ENCODE data around the gene EPB41L3. TPM values are rescaled to one million over a fixed set of nuclear protein-coding genes. Genes with fewer than 3 reads are reported as not detected.

Gene EPB41L3
- polyA plus RNA-seq, 1 donor (not counting 4 experiments of a cell fraction or from before 2014, with no cell fraction given): 0.39 TPM

- dilution Hi-C loops (cut with MboI; ENCODE audit: extremely low pct_ligation_motif_present, low sequenced_read_pairs): no loop called here
- no peak for TF ChIP-seq EZH2 (IDR thresholded peaks at IDR 0.05; ENCODE audit: low read length)
- TF ChIP-seq CTCF (optimal IDR thresholded peaks at IDR 0.05 in 1 of 3, IDR thresholded peaks at IDR 0.05 in 1 of 3, conservative IDR thresholded peaks at IDR 0.05 in 1 of 3; ENCODE audit: extremely low read depth in 1 of 3, insufficient read depth in 2 of 3, low read length in 3 of 3): no peak
- Histone ChIP-seq H3K4me3 (ENCODE audit: control insufficient read depth in 2 of 3, extremely low read depth in 1 of 3, insufficient read depth in 2 of 3, low read depth in 1 of 3, low read length in 3 of 3) (no peak overlapping the region), H3K36me3 (ENCODE audit: control insufficient read depth in 2 of 2, extremely low read depth in 1 of 2, insufficient read depth in 2 of 2, low read length in 2 of 2) (no peaks in the 10 kb centered on the region), H3K79me2 (ENCODE audit: control insufficient read depth, insufficient read depth, low read length) (no peaks in the 10 kb centered on the region), H3K9me1 (ENCODE audit: control insufficient read depth, extremely low read depth, insufficient read depth, low read length) (no peaks in the 10 kb centered on the region), H4K20me1 (ENCODE audit: control insufficient read depth, extremely low read depth, insufficient read depth, low read length) (no peaks in the 10 kb centered on the region), H3K9ac (ENCODE audit: control insufficient read depth, extremely low read depth, insufficient read depth, low read length) (no peak overlapping the region), H3K27ac (ENCODE audit: control insufficient read depth, insufficient read depth, low read length) (no peak overlapping the region), H3K4me2 (ENCODE audit: control insufficient read depth, extremely low read depth, insufficient read depth, low read depth, low read length) (no peak overlapping the region), H2AFZ (ENCODE audit: control insufficient read depth, low read length) (no peak overlapping the region), H3K9me3 (ENCODE audit: control insufficient read depth, low read depth, low read length) (no peaks in the 10 kb centered on the region), H3K27me3 (ENCODE audit: control insufficient read depth, extremely low read depth, insufficient read depth, low read length) (no peaks in the 10 kb centered on the region), H3K4me1 (ENCODE audit: control insufficient read depth, extremely low read depth, insufficient read depth, low read length) (no peaks in the 10 kb centered on the region)
- no peak for DNase-seq (ENCODE audit: low read depth, low spot score)
- FAIRE-seq: no peak
These were observed 19.1 kb downstream of the EPB41L3 start for GRCh38 chr18:5524660-5525059.

GRCh38 chr18:5521000-5521399 lies 22.8 kb downstream of the EPB41L3 start:
- Histone ChIP-seq H3K36me3 (ENCODE audit: control insufficient read depth in 2 of 2, extremely low read depth in 1 of 2, insufficient read depth in 2 of 2, low read length in 2 of 2) (no peaks in the 10 kb centered on the region), H3K27me3 (ENCODE audit: control insufficient read depth, extremely low read depth, insufficient read depth, low read length) (no peaks in the 10 kb centered on the region), H3K27ac (ENCODE audit: control insufficient read depth, insufficient read depth, low read length) (no peak overlapping the region), H3K4me3 (ENCODE audit: control insufficient read depth in 2 of 3, extremely low read depth in 1 of 3, insufficient read depth in 2 of 3, low read depth in 1 of 3, low read length in 3 of 3) (no peak overlapping the region), H3K9me3 (ENCODE audit: control insufficient read depth, low read depth, low read length) (no peaks in the 10 kb centered on the region), H4K20me1 (ENCODE audit: control insufficient read depth, extremely low read depth, insufficient read depth, low read length) (no peaks in the 10 kb centered on the region), H3K9ac (ENCODE audit: control insufficient read depth, extremely low read depth, insufficient read depth, low read length) (no peak overlapping the region), H2AFZ (ENCODE audit: control insufficient read depth, low read length) (no peak overlapping the region), H3K9me1 (ENCODE audit: control insufficient read depth, extremely low read depth, insufficient read depth, low read length) (no peaks in the 10 kb centered on the region), H3K4me1 (ENCODE audit: control insufficient read depth, extremely low read depth, insufficient read depth, low read length) (no peaks in the 10 kb centered on the region), H3K79me2 (ENCODE audit: control insufficient read depth, insufficient read depth, low read length) (no peaks in the 10 kb centered on the region), H3K4me2 (ENCODE audit: control insufficient read depth, extremely low read depth, insufficient read depth, low read depth, low read length) (no peak overlapping the region)
- no peak for TF ChIP-seq CTCF (optimal IDR thresholded peaks at IDR 0.05 in 1 of 3, IDR thresholded peaks at IDR 0.05 in 1 of 3, conservative IDR thresholded peaks at IDR 0.05 in 1 of 3; ENCODE audit: extremely low read depth in 1 of 3, insufficient read depth in 2 of 3, low read length in 3 of 3)
- no peak for TF ChIP-seq EZH2 (IDR thresholded peaks at IDR 0.05; ENCODE audit: low read length)
- no peak for DNase-seq (ENCODE audit: low read depth, low spot score)
- dilution Hi-C loops (cut with MboI; ENCODE audit: extremely low pct_ligation_motif_present, low sequenced_read_pairs): no loop called here
- FAIRE-seq: no peak

Data from keratinocyte (primary cell).